MM.1S (cell line): Measurements from ENCODE around the gene ZNF598.
"Not testable (repeated sequence)": the region's sequence is repeated elsewhere in the genome, so short reads cannot be mapped to it uniquely, and the experiment has no call there.

Experiments used
- DNase-seq: peaks from one replicate; pipeline ENCODE4 v3.0.0-alpha.2; 2015
- H2AFZ ChIP-seq: fragments of 300-600 bp; sonication (generic); 2 replicates; pipeline ENCODE4 v1.6.0; 2016; ENCODE audit warnings: antibody characterized with exemption, low read length
- H3F3A ChIP-seq: fragments of 300-600 bp; sonication (generic); 2 replicates; pipeline ENCODE4 v1.6.1; 2016; ENCODE audit warnings: mild to moderate bottlenecking, antibody characterized with exemption, low read length, moderate library complexity, mixed read lengths; ENCODE audit not compliant: insufficient read depth
- H3K27ac ChIP-seq: fragments of 300-600 bp; sonication (generic); 2 replicates; pipeline ENCODE4 v1.5.1; 2016; ENCODE audit warnings: mild to moderate bottlenecking, low read length
- H3K27me3 ChIP-seq: fragments of 300-600 bp; sonication (generic); replicated peaks from 2 replicates; pipeline ENCODE4 v1.6.0; 2016; ENCODE audit warnings: low read length; ENCODE audit not compliant: insufficient read depth
- H3K36me3 ChIP-seq: fragments of 300-600 bp; sonication (generic); replicated peaks from 2 replicates; pipeline ENCODE4 v1.6.1; 2016; ENCODE audit warnings: mild to moderate bottlenecking, low read length, mixed read lengths; ENCODE audit not compliant: insufficient read depth
- H3K4me1 ChIP-seq: fragments of 300-600 bp; sonication (generic); 2 replicates; pipeline ENCODE4 v1.6.1; 2016; ENCODE audit warnings: low read length, mixed read lengths
- H3K4me2 ChIP-seq: fragments of 300-600 bp; sonication (generic); 2 replicates; pipeline ENCODE4 v1.6.0; 2016; ENCODE audit warnings: low read depth, low read length
- H3K4me3 ChIP-seq: fragments of 300-600 bp; sonication (generic); 2 replicates; pipeline ENCODE4 v1.5.1; 2016; ENCODE audit warnings: low read length, mixed read lengths
- H3K79me2 ChIP-seq: fragments of 300-600 bp; sonication (generic); 2 replicates; pipeline ENCODE4 v1.6.1; 2016; ENCODE audit warnings: mixed run types, low read length, mixed read lengths
- H3K9ac ChIP-seq: fragments of 300-600 bp; sonication (generic); 2 replicates; pipeline ENCODE4 v1.6.1; 2016; ENCODE audit warnings: low read length, mixed read lengths
- H3K9me2 ChIP-seq: fragments of 300-600 bp; sonication (generic); replicated peaks from 2 replicates; pipeline ENCODE4 v1.6.1; 2016; ENCODE audit warnings: mild to moderate bottlenecking, low read length, mixed read lengths; ENCODE audit not compliant: insufficient read depth
- H3K9me3 ChIP-seq: fragments of 300-600 bp; sonication (generic); replicated peaks from 2 replicates; pipeline ENCODE4 v1.6.1; 2016; ENCODE audit warnings: mild to moderate bottlenecking, low read length, mixed read lengths; ENCODE audit not compliant: insufficient read depth
- H4K20me1 ChIP-seq: fragments of 300-600 bp; sonication (generic); 2 replicates; pipeline ENCODE4 v1.6.1; 2016; ENCODE audit warnings: mild to moderate bottlenecking, low read length, moderate library complexity, mixed read lengths; ENCODE audit not compliant: insufficient read depth
- CTCF ChIP-seq: fragments of 300-600 bp; sonication (generic); IDR thresholded peaks from 2 replicates; pipeline ENCODE4 v1.5.1; 2016; ENCODE audit warnings: antibody characterized with exemption, low read length, mixed read lengths
- EZH2 ChIP-seq: fragments of 300-600 bp; sonication (generic); optimal IDR thresholded peaks from 2 replicates; pipeline ENCODE3; 2017; ENCODE audit warnings: low read depth, mild to moderate bottlenecking, antibody characterized with exemption, low read length, mixed read lengths
- EZH2phosphoT487 ChIP-seq: fragments of 300-600 bp; sonication (generic); IDR thresholded peaks from 2 replicates; pipeline ENCODE4 v1.6.1; 2018; ENCODE audit warnings: antibody characterized with exemption, low read length

ZNF598 gene

GRCh38 chr16:2035431-2036199 is 26.0 kb upstream of the ZNF598 start:
- Histone ChIP-seq H3K27ac (no peak overlapping the region), H3K27me3 (peaks cover 26% of the 10 kb centered on the region), H3F3A (no peaks in the 10 kb centered on the region), H3K79me2 (no peaks in the 10 kb centered on the region), H3K4me2 (no peak overlapping the region), H3K9me2 (no peaks in the 10 kb centered on the region), H3K36me3 (no peaks in the 10 kb centered on the region), H3K9ac (no peak overlapping the region), H4K20me1 (no peaks in the 10 kb centered on the region), H3K9me3 (no peaks in the 10 kb centered on the region), H2AFZ (no peak overlapping the region), H3K4me1 (peaks cover 4% of the 10 kb centered on the region; the same call in 1 of the 2 replicates), H3K4me3 (no peak overlapping the region)
- no peak for TF ChIP-seq CTCF
- TF ChIP-seq EZH2, result no peak
- no peak for TF ChIP-seq EZH2phosphoT487
- no peak for DNase-seq

GRCh38 chr16:2034696-2035430 is 25.2 kb upstream of the ZNF598 start:
- no peak for DNase-seq
- Histone ChIP-seq H4K20me1 (no peaks in the 10 kb centered on the region), H3K4me3 (no peak overlapping the region), H2AFZ (no peak overlapping the region), H3K9me3 (no peaks in the 10 kb centered on the region), H3K9me2 (no peaks in the 10 kb centered on the region), H3K79me2 (no peaks in the 10 kb centered on the region), H3K9ac (no peak overlapping the region), H3F3A (no peaks in the 10 kb centered on the region), H3K4me2 (no peak overlapping the region), H3K36me3 (no peaks in the 10 kb centered on the region), H3K4me1 (peaks cover 4% of the 10 kb centered on the region; the same call in 1 of the 2 replicates), H3K27ac (no peak overlapping the region), H3K27me3 (peaks cover 26% of the 10 kb centered on the region)
- no peak for TF ChIP-seq CTCF
- no peak for TF ChIP-seq EZH2
- TF ChIP-seq EZH2phosphoT487, result no peak

GRCh38 chr16:2033909-2034695 is 24.5 kb upstream of the ZNF598 start:
- not testable (repeated sequence) for H4K20me1 ChIP-seq, H3K4me2 ChIP-seq, H3K9ac ChIP-seq, H3K36me3 ChIP-seq, H3K4me1 ChIP-seq, H3F3A ChIP-seq, DNase-seq, H3K79me2 ChIP-seq, H2AFZ ChIP-seq, H3K4me3 ChIP-seq, H3K9me2 ChIP-seq, H3K27ac ChIP-seq, H3K9me3 ChIP-seq
- H3K27me3 ChIP-seq, result peaks cover 33% of the 10 kb centered on the region
